HCT116 (cell line): ENCODE data around the gene ZNF652. TPM values are rescaled to one million over a fixed set of nuclear protein-coding genes. Genes with fewer than 3 reads are reported as not detected.

ENCODE experiments used
- ATAC-seq: fragments of 200-7000 bp; cut with Tn5 transposase; 2 replicates; pipeline ENCODE4 v1.9.1; 2020; ENCODE audit warnings: mild to moderate bottlenecking, moderate library complexity
- BruUV-seq: library from RNA; stranded (reverse); fragments of 400-500 nt; replicated peaks from 2 replicates; lab custom pipeline; 2021; lab: Mats Ljungman, UMichigan
- CTCF ChIA-PET: fragments of 300-600 bp; sonication (Branson Sonifier 250); formaldehyde crosslinking; loops from one replicate; lab custom pipeline; 2021; ENCODE audit warnings: antibody characterized with exemption; lab: Charles Lee
- POLR2A ChIA-PET: fragments of 300-600, 350-600 bp; sonication (Branson Sonifier 250); formaldehyde crosslinking; loops from one replicate; lab custom pipeline; 2021; ENCODE audit warnings: antibody characterized with exemption; lab: Charles Lee
- RAD21 ChIA-PET, 2 experiments: fragments of 300-600 bp; sonication (Branson Sonifier 250); formaldehyde crosslinking; loops; one replicate each; lab custom pipeline; 2023; ENCODE audit warnings: low total read pairs in 2 of 2; ENCODE audit not compliant: uncharacterized antibody in 2 of 2, unreplicated experiment in 2 of 2, low non-redundant PET in 1 of 2; lab: Charles Lee
- DNase-seq: peaks from one replicate; pipeline ENCODE4 v3.0.0-alpha.2; 2010; ENCODE audit warnings: low read depth, low spot score
- H2AFZ ChIP-seq: fragments of 200-600 bp; shearing (Covaris generic), sonication (generic); 2 replicates; pipeline ENCODE4 v1.6.1; 2017; ENCODE audit warnings: low read depth, mixed run types, mixed read lengths, antibody characterized with exemption, low read length; ENCODE audit not compliant: poor library complexity, severe bottlenecking
- H3K27ac ChIP-seq: 2 replicates; pipeline ENCODE4 v1.5.1; 2012; ENCODE audit warnings: low read depth, low read length
- H3K27me3 ChIP-seq: fragments of 200-600 bp; sonication (generic); 2 replicates; pipeline ENCODE4 v1.6.1; 2016; ENCODE audit warnings: mixed run types, low read length, mixed read lengths; ENCODE audit not compliant: insufficient read depth
- H3K36me3 ChIP-seq, 2 experiments: fragments of 200-500 bp in 1 of 2; fragments of 200-600 bp in 1 of 2; sonication (Bioruptor generic) in 1 of 2; sonication (generic) in 1 of 2; 2 replicates each; pipeline versions ENCODE4 v1.5.1 to v1.6.1; 2014 to 2016; ENCODE audit warnings: low read length in 2 of 2, inconsistent platforms in 1 of 2, mixed read lengths in 1 of 2, mixed run types in 1 of 2; ENCODE audit not compliant: insufficient read depth in 2 of 2, control insufficient read depth in 1 of 2
- H3K4me1 ChIP-seq, 2 experiments: fragments of 200-600 bp in 1 of 2; sonication (generic) in 1 of 2; 2 replicates each; pipeline versions ENCODE4 v1.5.1 to v1.6.1; 2012 to 2017; ENCODE audit warnings: low read length in 2 of 2, inconsistent platforms in 1 of 2, mild to moderate bottlenecking in 1 of 2, mixed read lengths in 1 of 2, mixed run types in 1 of 2, moderate library complexity in 1 of 2; ENCODE audit not compliant: insufficient read depth in 2 of 2, control insufficient read depth in 1 of 2
- H3K4me2 ChIP-seq: fragments of 200-600 bp; sonication (generic); 2 replicates; pipeline ENCODE4 v1.6.1; 2017; ENCODE audit warnings: mixed run types, low read length, mixed read lengths
- H3K4me3 ChIP-seq, 2 experiments: fragments of 200-600 bp in 1 of 2; sonication (generic) in 1 of 2; replicated peaks in 1 of 2; 2 replicates each; pipeline ENCODE4 v1.5.1; 2011 to 2016; ENCODE audit warnings: low read length in 2 of 2, control low read depth in 1 of 2, low read depth in 1 of 2, mild to moderate bottlenecking in 1 of 2, mixed read lengths in 1 of 2, mixed run types in 1 of 2
- H3K79me2 ChIP-seq: fragments of 200-600 bp; sonication (generic); 2 replicates; pipeline ENCODE4 v1.6.1; 2017; ENCODE audit warnings: mild to moderate bottlenecking, mixed run types, low read length, moderate library complexity, mixed read lengths; ENCODE audit not compliant: insufficient read depth
- H3K9ac ChIP-seq: fragments of 200-600 bp; sonication (generic); 2 replicates; pipeline ENCODE4 v1.6.1; 2016; ENCODE audit warnings: low read length, mixed read lengths
- H3K9me2 ChIP-seq: fragments of 200-600 bp; sonication (generic), shearing (Covaris generic); 2 replicates; pipeline ENCODE4 v1.6.1; 2017; ENCODE audit warnings: mixed run types, mild to moderate bottlenecking, moderate library complexity; ENCODE audit not compliant: insufficient read depth
- H3K9me3 ChIP-seq, 2 experiments: fragments of 200-500 bp in 1 of 2; fragments of 200-600 bp in 1 of 2; sonication (Bioruptor generic) in 1 of 2; sonication (generic) in 1 of 2; 2 replicates each; pipeline ENCODE4 v1.6.1; 2014 to 2017; ENCODE audit warnings: low read length in 2 of 2, mixed read lengths in 2 of 2, inconsistent platforms in 1 of 2, low read depth in 1 of 2, mild to moderate bottlenecking in 1 of 2, mixed run types in 1 of 2, moderate library complexity in 1 of 2; ENCODE audit not compliant: control insufficient read depth in 1 of 2, insufficient read depth in 1 of 2
- H4K20me1 ChIP-seq: fragments of 200-600 bp; sonication (generic), shearing (Covaris generic); 2 replicates; pipeline ENCODE4 v1.6.1; 2017; ENCODE audit warnings: mixed run types, mild to moderate bottlenecking, moderate library complexity; ENCODE audit not compliant: insufficient read depth
- JUND ChIP-seq: IDR thresholded peaks from 2 replicates; pipeline ENCODE4 v1.6.1; 2012
- POLR2A ChIP-seq: IDR thresholded peaks from 2 replicates; pipeline ENCODE4 v1.7.0; 2011; ENCODE audit warnings: borderline replicate concordance; ENCODE audit not compliant: insufficient read depth, insufficient read length; ENCODE audit errors: extremely low read depth
- SP1 ChIP-seq: IDR thresholded peaks from 2 replicates; pipeline ENCODE4 v1.6.1; 2012; ENCODE audit warnings: low read depth
- intact Hi-C: fragments of 100-400 bp; cut with micrococcal nuclease; formaldehyde crosslinking; loops from 2 replicates; pipeline ENCODE4 v1.10.0; 2022
- total RNA-seq: library from RNA; stranded (reverse); gene quantifications from one replicate; pipeline ENCODE4 v1.2.1, GENCODE V29; 2021; ENCODE audit not compliant: unreplicated experiment
- TF ChIP-seq, protein P1 (sequence below): IDR thresholded peaks from 2 replicates; pipeline ENCODE4 v1.6.1; 2012
- TF ChIP-seq, protein P2 (sequence below): IDR thresholded peaks from 2 replicates; pipeline ENCODE4 v1.6.1; 2012; ENCODE audit warnings: low read depth

Gene ZNF652
- total RNA-seq, 1 experiment from 2014 or later = 27.8 TPM

- TF ChIP-seq JUND (no peak), SP1 (no peak)
- TF ChIP-seq, all 23 proteins: peak for 0
Observed at GRCh38 chr17:49369760-49370159, 7.7 kb upstream of the ZNF652 start (continued).

- POLR2A ChIA-PET = no interaction called here
- no peak for DNase-seq
- intact Hi-C loops = no loop called here
Observed at GRCh38 chr17:49369089-49369488, 7.0 kb upstream of the ZNF652 start.

More at GRCh38 chr17:49369089-49369488, 7.0 kb upstream of the ZNF652 start:
- no peaks in the 10 kb centered on the region for H4K20me1 ChIP-seq
- H3K27me3 ChIP-seq = no peaks in the 10 kb centered on the region
- no peak overlapping the region for H3K4me2 ChIP-seq
- H3K4me3 ChIP-seq = no peak overlapping the region
- ATAC-seq = no peak
- no peak overlapping the region for H2AFZ ChIP-seq
- no peak overlapping the region for H3K9ac ChIP-seq
- no peaks in the 10 kb centered on the region for H3K9me2 ChIP-seq
- H3K4me1 ChIP-seq = peaks cover 10 to 12% of the 10 kb centered on the region in 2 experiments
- TF ChIP-seq, protein P1, sequence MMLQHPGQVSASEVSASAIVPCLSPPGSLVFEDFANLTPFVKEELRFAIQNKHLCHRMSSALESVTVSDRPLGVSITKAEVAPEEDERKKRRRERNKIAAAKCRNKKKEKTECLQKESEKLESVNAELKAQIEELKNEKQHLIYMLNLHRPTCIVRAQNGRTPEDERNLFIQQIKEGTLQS = no peak
- TF ChIP-seq JUND (no peak), POLR2A (no peak)
- TF ChIP-seq, protein P2, sequence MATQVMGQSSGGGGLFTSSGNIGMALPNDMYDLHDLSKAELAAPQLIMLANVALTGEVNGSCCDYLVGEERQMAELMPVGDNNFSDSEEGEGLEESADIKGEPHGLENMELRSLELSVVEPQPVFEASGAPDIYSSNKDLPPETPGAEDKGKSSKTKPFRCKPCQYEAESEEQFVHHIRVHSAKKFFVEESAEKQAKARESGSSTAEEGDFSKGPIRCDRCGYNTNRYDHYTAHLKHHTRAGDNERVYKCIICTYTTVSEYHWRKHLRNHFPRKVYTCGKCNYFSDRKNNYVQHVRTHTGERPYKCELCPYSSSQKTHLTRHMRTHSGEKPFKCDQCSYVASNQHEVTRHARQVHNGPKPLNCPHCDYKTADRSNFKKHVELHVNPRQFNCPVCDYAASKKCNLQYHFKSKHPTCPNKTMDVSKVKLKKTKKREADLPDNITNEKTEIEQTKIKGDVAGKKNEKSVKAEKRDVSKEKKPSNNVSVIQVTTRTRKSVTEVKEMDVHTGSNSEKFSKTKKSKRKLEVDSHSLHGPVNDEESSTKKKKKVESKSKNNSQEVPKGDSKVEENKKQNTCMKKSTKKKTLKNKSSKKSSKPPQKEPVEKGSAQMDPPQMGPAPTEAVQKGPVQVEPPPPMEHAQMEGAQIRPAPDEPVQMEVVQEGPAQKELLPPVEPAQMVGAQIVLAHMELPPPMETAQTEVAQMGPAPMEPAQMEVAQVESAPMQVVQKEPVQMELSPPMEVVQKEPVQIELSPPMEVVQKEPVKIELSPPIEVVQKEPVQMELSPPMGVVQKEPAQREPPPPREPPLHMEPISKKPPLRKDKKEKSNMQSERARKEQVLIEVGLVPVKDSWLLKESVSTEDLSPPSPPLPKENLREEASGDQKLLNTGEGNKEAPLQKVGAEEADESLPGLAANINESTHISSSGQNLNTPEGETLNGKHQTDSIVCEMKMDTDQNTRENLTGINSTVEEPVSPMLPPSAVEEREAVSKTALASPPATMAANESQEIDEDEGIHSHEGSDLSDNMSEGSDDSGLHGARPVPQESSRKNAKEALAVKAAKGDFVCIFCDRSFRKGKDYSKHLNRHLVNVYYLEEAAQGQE = no peak
- H3K79me2 ChIP-seq = no peaks in the 10 kb centered on the region
- no peak overlapping the region for H3K27ac ChIP-seq
- RAD21 ChIA-PET = no interaction called here
- no peaks in the 10 kb centered on the region for H3K36me3 ChIP-seq
- no TSS peak for BruUV-seq
- CTCF ChIA-PET = interaction anchor here (0.8 to 2.2 kb wide), 12 partner anchors 12 to 189 kb away, joined by 3 to 9 read pairs (median 4); no protein-coding TSS in a partner anchor
- H3K9me3 ChIP-seq = no peaks in the 10 kb centered on the region
